Heart left ventricle (tissue), 16 donors: ENCODE results near the gene RNF224. TPM values are rescaled to one million over a fixed set of nuclear protein-coding genes. Genes with fewer than 3 reads are reported as not detected.

ENCODE experiments used
- ATAC-seq, 4 donors: fragments of 200-7000 bp; cut with Tn5 transposase; one replicate each; pipeline ENCODE4 v1.9.1; 2020 to 2022; ENCODE audit warnings: moderate library complexity in 4 of 4, mild to moderate bottlenecking in 3 of 4, moderate number of reproducible peaks in 1 of 4
- DNase-seq, 5 donors: peaks; one replicate each; pipeline ENCODE4 v3.0.0-alpha.2; 2020
- H3K27ac ChIP-seq, 12 donors: fragments of 200-600 bp; sonication (generic) in 4 of 12; one replicate each; pipeline versions ENCODE4 v1.5.0 to v1.8.0; 2016 to 2022; ENCODE audit warnings: mild to moderate bottlenecking in 2 of 12
- H3K27me3 ChIP-seq, 9 donors: fragments of 200-600 bp; sonication (generic) in 2 of 9; one replicate each; pipeline versions ENCODE4 v1.5.1 to v1.8.0; 2016 to 2022; ENCODE audit warnings: mild to moderate bottlenecking in 3 of 9
- H3K36me3 ChIP-seq, 9 donors: fragments of 200-600 bp; sonication (generic) in 2 of 9; one replicate each; pipeline versions ENCODE4 v1.5.0 to v1.8.0; 2018 to 2022; ENCODE audit warnings: mild to moderate bottlenecking in 2 of 9
- H3K4me1 ChIP-seq, 12 donors: fragments of 200-600 bp; sonication (generic) in 4 of 12; one replicate each; pipeline versions ENCODE4 v1.5.0 to v1.8.0; 2016 to 2022; ENCODE audit warnings: mild to moderate bottlenecking in 3 of 12
- H3K4me3 ChIP-seq, 12 donors: fragments of 200-600 bp; sonication (generic) in 4 of 12; one replicate each; pipeline versions ENCODE4 v1.5.0 to v1.8.0; 2017 to 2022; ENCODE audit warnings: mild to moderate bottlenecking in 9 of 12, moderate library complexity in 4 of 12
- H3K9me3 ChIP-seq, 12 donors: fragments of 200-600 bp; sonication (generic) in 4 of 12; one replicate each; pipeline versions ENCODE4 v1.5.0 to v1.8.0; 2016 to 2022; ENCODE audit warnings: mild to moderate bottlenecking in 1 of 12
- CTCF ChIP-seq, 12 donors: fragments of 200-600 bp; sonication (generic) in 4 of 12; IDR thresholded peaks; one replicate each; pipeline versions ENCODE4 v1.5.0 to v1.8.0; 2018 to 2022; ENCODE audit warnings: antibody characterized with exemption in 12 of 12, mild to moderate bottlenecking in 5 of 12
- POLR2A ChIP-seq, 2 donors: fragments of 450-650 bp; IDR thresholded peaks; one replicate each; pipeline ENCODE4 v1.6.1; 2017; ENCODE audit warnings: antibody characterized with exemption in 2 of 2, mild to moderate bottlenecking in 2 of 2, moderate library complexity in 2 of 2
- WGBS, 4 donors: extraction: QIAGEN DNeasy Blood & Tissue Kit in 2 of 4; methylation state at CpG; one replicate each; pipeline versions ENCODE4 v1.1.5 to v1.1.7; 2013 to 2018; 5-methylcytosine and 5-hydroxymethylcytosine counted together
- intact Hi-C, 10 donors: fragments of 100-400 bp; cut with DNase I; formaldehyde crosslinking; loops; one replicate each; pipeline versions ENCODE4 v1.11.1 to v1.14.2; 2022
- polyA plus RNA-seq, 2 donors: library from polyadenylated mRNA; stranded (reverse); fragments of 200-250 nt; gene quantifications; one replicate each; pipeline ENCODE4 v1.2.3, GENCODE V29; 2013
- total RNA-seq, 9 donors: library from RNA; depleted of rRNA in 2 of 9; stranded (reverse); fragments of >200 nt in 2 of 9; fragmentation: NEBNext Ultra II Directional in 3 of 9; extraction: Animal tissue kit (Norgen Biotek cat#: 25700) in 3 of 9; gene quantifications; one replicate each; pipeline versions ENCODE4 v1.1.0 to v1.2.4, GENCODE V29; 2016 to 2023
- donor health status: ischemic (EF 13 %, LVEDD 7.1; RV severe dilation, severe dysfunction).
- donor health status: healthy with polysubstance abuse.
- donor health status: DM: no; HTN: yes; CAD: no.
- donor health status: DM: no; HTN: no; CAD: no.
- donor health status: ischemic (EF 25% LVEDD 6.9; RV normal size, moderate dysfunction).
- donor health status: ischemic (EF 25% LVEDD 5.7; RV mildly dilated, moderate dysfunction).
- donor health status: healthy.
- donor health status: DM: yes; HTN: yes; CAD: no.
- donor health status: ischemic (EF 35%, LVEDD 5.7; RV mildly dilated, moderate dysfunction).
- donor health status: nonischemic (EF 11% LVEDD 7.7; RV severe dilation, severe dysfunction).
- donor health status: DM: yes; HTN: yes; CAD: no.
- donor health status: PGD.
- donor health status: ischemic (EF 29% LVEDD 5.4; RV normal size, mild dysfunction).
- donor health status: nonischemic (EF 23%, LVEDD 6.1; RV moderate dilation, normal function).

RNF224 gene
- total and polyA plus RNA-seq, 11 donors, result not detected

- ATAC-seq (no peak), DNase-seq (peak in 2 of 5 donors; percentile 16 to 33)
- peaks cover 0 to 73% (median 51%) of the 10 kb centered on the region in 9 donors for H3K36me3 ChIP-seq
- no peaks in the 10 kb centered on the region for H3K9me3 ChIP-seq
- intact Hi-C loops, result no loop called here
- TF ChIP-seq POLR2A (IDR thresholded peaks at IDR 0.05) (no peak), CTCF (IDR thresholded peaks at IDR 0.05) (no peak)
- 66 to 72% (median 70%) methylated on average over 13 to 15 of the region's 15 CpGs for WGBS, 4 donors
- no peak overlapping the region for H3K4me3 ChIP-seq
- no peaks in the 10 kb centered on the region for H3K27me3 ChIP-seq
- no peak overlapping the region for H3K27ac ChIP-seq
- peaks cover 3 to 54% (median 24%) of the 10 kb centered on the region in 12 donors for H3K4me1 ChIP-seq
Measured at GRCh38 chr9:137266162-137266527, 38.8 kb downstream of the RNF224 start.

- intact Hi-C loops, result no loop called here
- TF ChIP-seq CTCF (IDR thresholded peaks at IDR 0.05), result no peak
- no peak for TF ChIP-seq POLR2A (IDR thresholded peaks at IDR 0.05)
- Histone ChIP-seq H3K27me3 (no peaks in the 10 kb centered on the region), H3K4me1 (peaks cover 3 to 61% (median 27%) of the 10 kb centered on the region in 12 donors), H3K9me3 (no peaks in the 10 kb centered on the region), H3K27ac (no peak overlapping the region), H3K36me3 (peaks cover 0 to 73% (median 53%) of the 10 kb centered on the region in 9 donors), H3K4me3 (no peak overlapping the region)
- no peak for ATAC-seq
- peak in 3 of 5 donors; percentile 7 to 63 (median 26) for DNase-seq
- 91 to 95% (median 92%) methylated on average over 31 to 34 of the region's 34 CpGs for WGBS, 4 donors
Measured at GRCh38 chr9:137266585-137267453, 39.5 kb downstream of the RNF224 start.

- peak overlapping the region in 8 of 12 donors; percentile 30 to 53 (median 43) for H3K4me3 ChIP-seq
- peak overlapping the region in 11 of 12 donors; percentile 67 to 93 (median 82) for H3K27ac ChIP-seq
- TF ChIP-seq CTCF (IDR thresholded peaks at IDR 0.05) (no peak), POLR2A (IDR thresholded peaks at IDR 0.05) (no peak)
- no peaks in the 10 kb centered on the region for H3K27me3 ChIP-seq
- intact Hi-C loops, result no loop called here
- DNase-seq (peak in 1 of 5 donors; percentile 7), ATAC-seq (no peak)
- WGBS, 4 donors, result 84 to 93% (median 90%) methylated on average over 4 to 6 of the region's 6 CpGs
- H3K9me3 ChIP-seq, result no peaks in the 10 kb centered on the region
- peaks cover 0 to 83% (median 56%) of the 10 kb centered on the region in 9 donors for H3K36me3 ChIP-seq
- peaks cover 3 to 62% (median 30%) of the 10 kb centered on the region in 12 donors for H3K4me1 ChIP-seq
Measured at GRCh38 chr9:137267933-137268355, 40.6 kb downstream of the RNF224 start.

GRCh38 chr9:137268538-137269201 is 41.4 kb downstream of the RNF224 start:
- ATAC-seq, result peak; percentile 6 to 36 (median 27)

More at GRCh38 chr9:137268538-137269201, 41.4 kb downstream of the RNF224 start:
- peak in 4 of 5 donors; percentile 37 to 66 (median 52) for DNase-seq
- H3K27me3 ChIP-seq, result no peaks in the 10 kb centered on the region
- H3K27ac ChIP-seq, result peak overlapping the region; percentile 67 to 93 (median 82)
- peaks cover 3 to 62% (median 30%) of the 10 kb centered on the region in 12 donors for H3K4me1 ChIP-seq
- TF ChIP-seq POLR2A (IDR thresholded peaks at IDR 0.05) (no peak), CTCF (IDR thresholded peaks at IDR 0.05) (no peak)
- 46 to 66% (median 55%) methylated on average over 19 of the region's 19 CpGs for WGBS, 4 donors
- H3K9me3 ChIP-seq, result no peaks in the 10 kb centered on the region
- H3K4me3 ChIP-seq, result peak overlapping the region in 10 of 12 donors; percentile 30 to 53 (median 40)
- intact Hi-C loops, result no loop called here
- peaks cover 0 to 85% (median 58%) of the 10 kb centered on the region in 9 donors for H3K36me3 ChIP-seq
